Left ventricle myocardium inferior (tissue), 1 donor: ENCODE measurements around the gene KRTAP9-9. TPM values are rescaled to one million over a fixed set of nuclear protein-coding genes. Genes with fewer than 3 reads are reported as not detected.

Source experiments
- DNase-seq: peaks from one replicate; pipeline ENCODE4 v3.0.0-alpha.2; 2020
- H3K27ac ChIP-seq: fragments of 200-600 bp; replicated peaks from 2 replicates; pipeline ENCODE4 v1.8.0; 2021
- H3K27me3 ChIP-seq: fragments of 200-600 bp; 2 replicates; pipeline ENCODE4 v1.8.0; 2021; ENCODE audit warnings: low read depth
- H3K36me3 ChIP-seq: fragments of 200-600 bp; 2 replicates; pipeline ENCODE4 v1.8.0; 2021
- H3K4me1 ChIP-seq: fragments of 200-600 bp; 2 replicates; pipeline ENCODE4 v1.8.0; 2021
- H3K4me3 ChIP-seq: fragments of 200-600 bp; 2 replicates; pipeline ENCODE4 v1.8.0; 2021; ENCODE audit warnings: mild to moderate bottlenecking, moderate library complexity
- H3K9me3 ChIP-seq: fragments of 200-600 bp; replicated peaks from 2 replicates; pipeline ENCODE4 v1.8.0; 2021
- intact Hi-C: fragments of 100-400 bp; cut with micrococcal nuclease; formaldehyde crosslinking; loops from one replicate; pipeline ENCODE4 v1.11.0; 2022
- total RNA-seq: library from RNA; stranded (reverse); fragmentation: NEBNext Ultra II Directional; extraction: Animal tissue kit (Norgen Biotek cat#: 25700); gene quantifications from one replicate; pipeline ENCODE4 v1.2.1, GENCODE V29; 2021
- TF ChIP-seq, protein P1 (sequence below): fragments of 200-600 bp; IDR thresholded peaks from 2 replicates; pipeline ENCODE4 v1.8.0; 2021; ENCODE audit warnings: antibody characterized with exemption, mild to moderate bottlenecking, borderline replicate concordance
- donor health status: DM: no; HTN: yes; CAD: no; lungs with severe emphysema.

Gene KRTAP9-9
- total RNA-seq, 1 donor from 2014 or later, result not detected

DNA sequence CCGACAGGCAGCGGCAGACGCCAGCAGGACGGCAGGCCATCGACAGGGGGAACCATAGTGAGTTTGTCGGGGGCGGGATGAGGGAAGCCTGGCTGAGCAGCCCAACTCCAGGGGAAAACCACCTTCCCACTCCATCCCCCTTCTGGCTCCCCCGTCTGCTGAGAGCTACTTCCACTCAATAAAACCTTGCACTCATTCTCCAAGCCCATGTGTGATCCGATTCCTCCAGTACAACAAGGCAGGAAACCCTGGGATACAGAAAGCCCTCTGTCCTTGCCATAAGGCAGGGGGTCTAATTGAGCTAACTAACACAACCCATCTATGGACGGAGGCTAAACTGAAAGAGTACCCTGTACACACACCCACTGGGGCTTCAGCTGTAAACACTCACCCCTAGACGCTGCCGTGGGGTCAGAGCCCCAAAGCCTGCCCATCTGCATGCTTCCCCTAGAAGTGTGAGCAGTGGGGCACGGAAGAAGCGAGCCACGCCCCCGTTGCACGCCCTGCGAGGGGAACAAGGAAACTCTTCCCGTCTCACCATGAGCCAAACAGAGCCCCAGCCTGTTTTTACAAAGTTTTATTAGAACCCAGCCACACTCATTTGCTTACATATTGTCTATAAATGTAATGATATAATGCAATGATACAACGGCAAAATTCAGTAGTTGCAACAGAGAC is 43.4 kb downstream of the KRTAP9-9 start:
- intact Hi-C loops, result no loop called here
- no peak overlapping the region for H3K4me3 ChIP-seq
- H3K9me3 ChIP-seq, result peaks cover 9% of the 10 kb centered on the region
- TF ChIP-seq, protein P1, sequence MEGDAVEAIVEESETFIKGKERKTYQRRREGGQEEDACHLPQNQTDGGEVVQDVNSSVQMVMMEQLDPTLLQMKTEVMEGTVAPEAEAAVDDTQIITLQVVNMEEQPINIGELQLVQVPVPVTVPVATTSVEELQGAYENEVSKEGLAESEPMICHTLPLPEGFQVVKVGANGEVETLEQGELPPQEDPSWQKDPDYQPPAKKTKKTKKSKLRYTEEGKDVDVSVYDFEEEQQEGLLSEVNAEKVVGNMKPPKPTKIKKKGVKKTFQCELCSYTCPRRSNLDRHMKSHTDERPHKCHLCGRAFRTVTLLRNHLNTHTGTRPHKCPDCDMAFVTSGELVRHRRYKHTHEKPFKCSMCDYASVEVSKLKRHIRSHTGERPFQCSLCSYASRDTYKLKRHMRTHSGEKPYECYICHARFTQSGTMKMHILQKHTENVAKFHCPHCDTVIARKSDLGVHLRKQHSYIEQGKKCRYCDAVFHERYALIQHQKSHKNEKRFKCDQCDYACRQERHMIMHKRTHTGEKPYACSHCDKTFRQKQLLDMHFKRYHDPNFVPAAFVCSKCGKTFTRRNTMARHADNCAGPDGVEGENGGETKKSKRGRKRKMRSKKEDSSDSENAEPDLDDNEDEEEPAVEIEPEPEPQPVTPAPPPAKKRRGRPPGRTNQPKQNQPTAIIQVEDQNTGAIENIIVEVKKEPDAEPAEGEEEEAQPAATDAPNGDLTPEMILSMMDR, result no peak
- peaks cover 7% of the 10 kb centered on the region for H3K4me1 ChIP-seq
- H3K36me3 ChIP-seq, result no peaks in the 10 kb centered on the region
- no peak overlapping the region for H3K27ac ChIP-seq
- no peak for DNase-seq
- peaks cover 17% of the 10 kb centered on the region for H3K27me3 ChIP-seq

- Histone ChIP-seq H3K36me3 (no peaks in the 10 kb centered on the region), H3K27me3 (peaks cover 33% of the 10 kb centered on the region), H3K4me1 (peaks cover 7% of the 10 kb centered on the region), H3K4me3 (no peak overlapping the region), H3K27ac (no peak overlapping the region), H3K9me3 (peaks cover 9% of the 10 kb centered on the region)
- TF ChIP-seq, protein P1, result no peak
- intact Hi-C loops, result no loop called here
- no peak for DNase-seq
Measured at GRCh38 chr17:41301204-41301790, 46.1 kb downstream of the KRTAP9-9 start.

DNA sequence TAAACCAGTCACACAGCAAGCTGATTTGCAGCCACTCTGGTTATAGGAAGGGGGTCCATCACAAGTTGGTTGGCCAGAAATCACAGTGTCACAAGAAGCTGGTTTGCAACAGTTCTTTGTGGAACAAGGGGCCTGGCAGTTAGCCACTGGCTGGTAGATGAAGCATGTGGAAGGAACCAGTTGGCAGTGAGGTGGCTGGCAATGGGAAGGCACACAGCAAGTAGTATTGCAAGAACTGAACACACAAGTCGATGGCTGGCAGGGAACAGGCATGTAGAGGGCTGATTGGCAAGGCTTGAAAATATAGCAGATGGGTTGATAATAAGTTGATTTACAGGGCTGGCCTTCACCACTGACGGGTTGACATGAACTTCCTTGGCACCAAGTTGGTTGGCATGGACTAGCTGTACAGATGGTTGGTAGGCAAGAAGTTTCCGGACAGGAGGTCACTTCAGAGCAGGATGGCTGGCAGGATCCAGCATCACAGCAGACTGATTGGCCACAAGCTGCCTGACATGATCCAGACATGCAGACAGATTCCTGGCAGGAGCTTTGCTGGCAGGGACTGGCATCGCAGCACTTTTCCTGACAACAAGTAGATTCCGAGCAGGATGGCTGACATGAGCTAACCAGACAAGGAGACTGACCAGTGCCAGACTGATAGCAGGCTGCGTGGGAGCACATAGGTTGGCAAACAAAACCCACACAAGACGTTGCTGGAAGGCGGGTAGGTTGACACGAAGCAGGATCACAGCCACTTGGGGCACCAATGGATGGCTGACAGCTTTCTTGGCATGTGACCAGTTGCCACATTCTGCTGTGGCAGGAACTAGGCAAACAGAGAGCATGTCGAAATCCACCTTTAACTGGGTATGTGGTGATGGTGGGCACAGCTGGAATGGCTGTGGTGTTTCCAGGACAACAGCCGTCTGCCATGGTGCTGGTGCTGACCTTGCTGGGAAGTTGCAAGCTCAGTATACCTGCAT is 47.0 kb downstream of the KRTAP9-9 start, which contains the start of gene KRTAP29-1:
Gene KRTAP29-1, minus strand, starts transcription at position 936 of the 986 bp plus-strand sequence. Its CDS starts 0 bp downstream, at position 936.
- Histone ChIP-seq H3K4me3 (no peak within 1 kb of the TSS), H3K9me3 (peaks cover 9% of the 10 kb centered on the region), H3K27me3 (peaks cover 43% of the 10 kb centered on the region), H3K4me1 (peaks cover 7% of the 10 kb centered on the region), H3K36me3 (no peaks in the 10 kb centered on the region), H3K27ac (peak within 1 kb of the TSS; percentile 32)
- DNase-seq, result peak; percentile 61
- TF ChIP-seq, protein P1, result no peak
- intact Hi-C loops, result no loop called here

DNA sequence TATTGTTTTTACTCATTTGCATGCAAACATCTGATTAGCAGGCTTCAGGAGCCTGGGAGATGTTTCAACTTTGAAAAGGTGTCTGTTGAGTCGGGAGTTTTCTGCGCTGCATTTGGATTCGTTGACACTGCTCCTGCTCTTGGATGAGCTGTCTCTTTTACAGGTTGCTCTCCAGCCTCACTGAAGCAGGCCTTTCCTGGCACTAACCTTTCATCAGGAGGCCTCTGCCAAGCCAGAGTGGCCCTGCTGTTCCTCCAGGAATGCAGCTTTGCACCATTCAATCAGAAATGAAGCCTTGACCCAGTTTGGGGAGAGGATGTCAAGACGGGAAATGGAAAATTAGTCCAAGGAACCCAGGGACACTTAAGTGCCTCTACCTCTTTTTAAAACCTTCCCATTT is 47.8 kb downstream of the KRTAP9-9 start:
- Histone ChIP-seq H3K4me3 (no peak overlapping the region), H3K27me3 (peaks cover 46% of the 10 kb centered on the region), H3K9me3 (peaks cover 9% of the 10 kb centered on the region), H3K36me3 (no peaks in the 10 kb centered on the region), H3K4me1 (peaks cover 7% of the 10 kb centered on the region), H3K27ac (peak overlapping the region; percentile 32)
- TF ChIP-seq, protein P1, result no peak
- intact Hi-C loops, result no loop called here
- no peak for DNase-seq

- no peaks in the 10 kb centered on the region for H3K36me3 ChIP-seq
- no peak for DNase-seq
- intact Hi-C loops, result no loop called here
- H3K4me3 ChIP-seq, result no peak overlapping the region
- TF ChIP-seq, protein P1, result no peak
- peaks cover 13% of the 10 kb centered on the region for H3K4me1 ChIP-seq
- H3K9me3 ChIP-seq, result peaks cover 9% of the 10 kb centered on the region
- peaks cover 47% of the 10 kb centered on the region for H3K27me3 ChIP-seq
- no peak overlapping the region for H3K27ac ChIP-seq
Measured at GRCh38 chr17:41304091-41304490, 48.9 kb downstream of the KRTAP9-9 start.
